ENCODE results near the gene SLC29A3.

The SLC29A3 gene

GRCh38 chr10:71301371-71301916 is 17.6 kb upstream of the SLC29A3 start:
- no peak for DNase-seq

DNA sequence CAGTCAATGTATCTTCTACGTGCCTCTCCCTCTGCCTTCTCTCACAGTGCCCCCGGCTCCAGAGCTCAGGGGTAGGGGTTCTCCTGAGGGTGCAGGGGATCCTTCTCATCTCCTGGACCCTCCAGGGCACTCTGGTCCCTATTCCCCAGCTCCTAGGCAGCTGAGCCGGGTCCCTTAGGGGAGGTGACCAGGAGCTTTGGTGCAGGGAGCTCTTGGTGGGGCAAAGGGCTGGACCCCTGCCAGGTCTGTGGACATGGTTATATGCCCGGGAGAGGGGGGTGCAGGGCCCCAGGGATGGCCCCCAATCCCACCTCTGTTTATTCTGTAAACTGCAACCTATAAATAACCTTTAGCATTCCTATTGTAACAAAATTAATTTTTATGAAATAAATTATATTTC is 16.6 kb upstream of the SLC29A3 start:
- no peak for DNase-seq

- peak; percentile 68 for DNase-seq
These were observed 16.0 kb upstream of the SLC29A3 start for GRCh38 chr10:71302874-71303568.

DNA sequence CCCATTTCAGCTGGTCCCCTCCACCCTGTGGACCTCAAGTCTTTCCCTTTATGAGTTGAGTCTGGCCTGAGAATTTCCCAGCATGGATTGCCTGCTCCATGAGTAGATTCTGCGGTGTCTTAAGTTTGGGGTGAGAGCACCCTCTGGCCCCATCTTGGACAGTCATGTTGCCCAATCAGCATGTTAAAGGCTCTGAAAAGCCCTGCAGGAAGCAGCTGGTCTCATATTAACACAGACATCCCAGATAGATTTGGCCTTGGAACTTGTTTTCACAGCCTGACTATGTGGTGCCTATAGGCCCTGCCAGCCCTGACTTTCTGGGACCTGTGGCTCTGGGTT is 15.5 kb upstream of the SLC29A3 start:
- DNase-seq, result no peak

DNA sequence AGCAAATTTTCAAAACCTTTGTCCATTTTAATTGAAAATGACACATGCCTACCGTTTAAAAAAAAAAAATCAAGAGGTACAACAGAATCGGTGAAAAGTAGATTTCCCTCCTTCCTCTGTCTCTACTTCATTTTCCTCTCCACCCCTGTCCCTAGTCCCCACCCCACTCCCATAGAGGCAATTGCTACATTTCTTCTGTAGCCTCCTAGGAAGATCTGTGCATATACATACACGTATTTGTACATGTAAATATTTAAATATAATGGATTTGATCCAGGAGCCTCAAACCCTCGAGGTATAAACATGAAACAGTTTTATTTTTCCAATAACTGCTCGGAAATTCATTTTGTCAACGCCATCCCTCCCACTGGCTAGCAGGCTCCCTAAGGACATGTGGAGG is 14.1 kb upstream of the SLC29A3 start:
- DNase-seq, result no peak

- DNase-seq, result no peak
These were observed 12.1 kb upstream of the SLC29A3 start for GRCh38 chr10:71306979-71307378.

DNA sequence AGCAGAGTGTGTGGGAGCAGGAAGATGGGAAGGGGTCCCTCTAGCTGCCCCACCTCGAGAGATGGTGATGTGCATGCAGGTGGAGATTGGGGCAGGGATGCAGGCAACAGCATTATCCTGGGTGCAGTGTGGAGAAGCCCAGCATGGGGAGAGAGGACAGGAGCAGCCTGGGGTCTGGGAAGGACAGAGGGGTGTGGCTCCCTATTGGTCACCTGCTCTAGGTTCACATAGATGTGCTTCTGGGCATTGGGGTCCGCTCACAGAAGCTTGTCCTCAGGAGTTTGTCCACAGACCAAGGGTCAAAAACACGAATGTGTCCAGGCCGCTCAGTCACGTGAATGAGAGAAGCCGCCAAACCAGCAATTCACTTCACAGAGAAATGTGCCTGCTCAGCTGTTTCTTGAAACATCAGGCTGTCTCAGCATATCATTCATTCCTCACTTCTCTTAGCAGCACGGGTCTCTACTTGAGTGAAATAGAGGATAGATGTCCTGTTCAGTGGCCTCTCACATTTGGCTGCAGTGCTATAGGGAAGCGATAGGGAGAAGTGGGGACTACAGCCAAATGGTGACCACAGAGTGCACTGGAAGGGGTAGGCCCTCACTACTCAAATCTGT is 11.5 kb upstream of the SLC29A3 start:
- DNase-seq, result no peak

DNA sequence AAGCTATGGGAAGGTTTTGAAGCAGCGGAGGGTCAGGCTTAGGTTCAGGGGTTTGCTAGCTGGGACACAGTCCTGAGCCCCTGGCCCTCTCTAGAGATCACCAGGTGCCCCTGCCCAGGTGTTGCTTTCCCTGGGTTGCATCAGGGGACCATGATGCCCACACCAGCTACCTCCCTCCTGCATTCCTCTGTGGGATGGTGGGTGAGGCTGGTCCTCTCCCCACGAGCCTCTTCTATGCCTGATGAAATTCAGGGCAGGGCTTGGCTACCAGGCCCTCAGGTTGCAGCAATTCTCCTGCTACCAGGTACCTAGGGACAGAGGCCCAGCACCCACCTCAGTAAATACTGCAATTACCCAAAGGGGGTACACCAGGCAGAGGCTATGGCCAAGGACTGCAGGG is 10.8 kb upstream of the SLC29A3 start:
- DNase-seq, result no peak

DNA sequence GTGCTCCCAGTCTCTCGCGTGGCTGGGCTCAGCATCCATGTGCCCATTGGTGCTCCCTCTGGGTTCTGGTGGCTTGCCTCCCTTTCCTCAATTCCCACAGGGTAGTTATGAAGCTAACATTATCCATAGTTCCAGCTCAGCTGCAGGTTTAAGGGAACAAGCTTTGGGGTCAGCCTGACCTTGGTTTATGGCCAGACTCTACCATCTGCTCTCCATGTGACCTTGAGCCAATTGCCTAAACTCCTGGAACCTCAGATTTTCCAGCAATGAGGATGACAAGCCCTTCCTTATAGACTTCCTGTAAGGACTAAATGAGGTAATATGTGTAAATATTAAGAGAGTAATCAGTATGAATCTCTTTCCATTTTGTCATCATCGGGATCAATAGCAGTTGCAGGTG is 10.1 kb upstream of the SLC29A3 start:
- no peak for DNase-seq

GRCh38 chr10:71309919-71310318 is 9.1 kb upstream of the SLC29A3 start:
- DNase-seq, result no peak

GRCh38 chr10:71312220-71312619 is 6.8 kb upstream of the SLC29A3 start:
- DNase-seq, result no peak

GRCh38 chr10:71312811-71313789 is 6.0 kb upstream of the SLC29A3 start:
- DNase-seq, result no peak

- peak; percentile 65 for DNase-seq
These were observed 4.9 kb upstream of the SLC29A3 start for GRCh38 chr10:71314028-71314693.

DNA sequence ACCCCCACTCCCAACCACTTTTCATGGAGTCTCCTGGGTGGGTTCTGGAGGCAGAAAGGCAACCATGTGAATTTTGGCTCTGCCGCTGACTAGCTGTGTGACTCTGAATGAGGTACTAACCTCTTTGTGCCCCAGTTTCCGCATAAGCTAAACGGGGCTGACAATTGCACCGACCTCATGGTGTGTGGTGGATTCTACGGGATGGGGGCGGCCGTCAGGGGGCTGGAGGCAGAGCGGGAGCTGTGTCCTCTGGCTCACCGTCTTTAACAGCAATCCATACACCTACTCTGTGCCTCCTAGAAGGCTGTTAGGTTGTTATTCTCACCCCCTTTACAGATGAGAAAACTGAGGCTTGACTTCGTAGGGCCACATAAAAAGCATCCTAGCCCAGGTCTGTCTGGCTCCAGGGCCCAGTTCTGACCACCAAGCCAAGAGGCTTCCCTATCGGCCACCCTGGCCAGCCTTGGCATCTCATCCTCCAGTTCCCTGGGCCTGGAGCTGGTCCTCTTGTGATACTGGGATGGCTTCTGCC is 4.3 kb upstream of the SLC29A3 start:
- DNase-seq, result no peak

GRCh38 chr10:71316056-71316785 is 2.8 kb upstream of the SLC29A3 start:
- peak; percentile 76 for DNase-seq

- no peak for DNase-seq
These were observed 2.3 kb upstream of the SLC29A3 start for GRCh38 chr10:71316786-71317160.

GRCh38 chr10:71317739-71318138 is 1.3 kb upstream of the SLC29A3 start:
- DNase-seq, result no peak

DNA sequence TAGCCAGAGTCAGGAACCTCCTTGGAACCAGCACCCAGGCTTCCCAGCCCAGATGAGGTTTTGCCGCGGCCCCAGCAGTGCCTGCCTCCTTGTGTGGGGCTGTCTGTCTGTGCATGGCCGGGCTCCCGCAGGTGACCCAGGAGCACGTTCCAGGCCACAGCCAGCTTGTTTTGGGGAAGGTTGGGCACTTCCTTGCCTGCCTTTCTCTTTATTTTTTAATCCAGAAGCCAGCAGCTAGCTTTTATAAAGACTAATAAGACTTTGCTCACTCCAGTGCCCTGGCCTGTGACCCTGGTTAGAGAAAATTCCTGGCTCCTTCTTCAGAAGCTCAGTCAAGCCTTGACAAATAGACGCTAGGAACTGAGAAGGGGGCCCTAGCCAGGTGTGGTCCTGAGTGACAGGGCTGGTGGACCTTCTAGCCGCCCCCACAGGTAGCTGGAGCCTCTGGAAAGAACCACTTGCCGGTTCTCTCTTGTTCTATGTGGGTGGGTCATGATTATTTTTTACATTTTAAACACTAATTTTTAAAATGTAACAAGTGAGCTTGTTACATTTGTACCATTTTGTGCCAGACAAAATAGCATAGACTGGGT is 837 bp downstream of the SLC29A3 start:
- no peak for DNase-seq

GRCh38 chr10:71320592-71320991 is 1.5 kb downstream of the SLC29A3 start:
- DNase-seq, result no peak

- DNase-seq, result no peak
These were observed 2.3 kb downstream of the SLC29A3 start for GRCh38 chr10:71321386-71321785.

DNA sequence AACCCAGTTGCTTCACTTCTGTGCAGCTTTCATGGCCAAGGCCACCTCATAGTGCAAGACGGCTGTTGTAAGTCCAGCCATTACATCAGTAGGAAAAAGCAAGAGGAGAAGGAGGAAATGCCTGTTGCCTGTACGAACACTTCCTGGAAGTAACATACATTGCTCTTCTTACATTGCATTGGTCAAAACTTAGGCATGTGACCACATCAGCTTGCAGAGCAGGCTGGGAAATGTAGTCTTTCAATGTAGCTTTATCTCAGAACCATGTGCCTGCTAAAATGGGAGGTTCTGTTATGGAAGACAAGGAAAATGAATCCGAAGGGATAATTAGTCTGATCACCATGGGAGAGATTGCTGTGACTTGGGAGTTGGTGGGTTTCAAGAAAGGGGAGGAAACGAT is 4.3 kb downstream of the SLC29A3 start:
- DNase-seq, result peak; percentile 64

- no peak for DNase-seq
These were observed 5.7 kb downstream of the SLC29A3 start for GRCh38 chr10:71324743-71325142.
